Stimulated activated CD4-positive, alpha-beta T cell treated with anti-CD3 and anti-CD28 coated beads, TNF-alpha, amount 100 ng/mL, for 24 hours (primary cell): ENCODE data around the gene COMMD1.
A peak's percentile ranks its signal among the peaks of the same experiment; 100 is the strongest.
"Not testable (repeated sequence)": the region's sequence is repeated elsewhere in the genome, so short reads cannot be mapped to it uniquely, and the experiment has no call there.

Source experiments
- DNase-seq, 3 experiments: peaks; one replicate each; pipeline ENCODE4 v3.0.0-alpha.2; 2020; ENCODE audit warnings: low read depth in 3 of 3

Gene COMMD1

DNA sequence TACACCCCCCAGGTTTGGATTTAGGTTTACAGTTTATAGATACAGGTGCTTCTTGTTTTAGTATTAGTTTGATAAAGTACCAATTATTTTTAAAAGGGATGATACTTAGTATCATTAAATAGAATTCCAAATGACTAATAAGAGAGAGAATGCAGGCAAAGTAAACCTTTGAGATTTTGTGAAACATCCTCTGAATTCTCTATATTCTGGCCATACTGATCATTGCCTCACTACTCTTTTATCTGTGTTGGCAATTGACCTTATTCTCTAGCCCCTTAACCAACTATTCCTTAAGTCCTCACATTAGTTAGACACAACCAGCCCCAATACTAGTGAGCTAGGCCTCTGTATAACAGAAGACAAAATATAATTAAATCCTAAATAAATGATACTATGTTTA, 125.4 kb downstream of the COMMD1 start:
- no peak for DNase-seq

DNA sequence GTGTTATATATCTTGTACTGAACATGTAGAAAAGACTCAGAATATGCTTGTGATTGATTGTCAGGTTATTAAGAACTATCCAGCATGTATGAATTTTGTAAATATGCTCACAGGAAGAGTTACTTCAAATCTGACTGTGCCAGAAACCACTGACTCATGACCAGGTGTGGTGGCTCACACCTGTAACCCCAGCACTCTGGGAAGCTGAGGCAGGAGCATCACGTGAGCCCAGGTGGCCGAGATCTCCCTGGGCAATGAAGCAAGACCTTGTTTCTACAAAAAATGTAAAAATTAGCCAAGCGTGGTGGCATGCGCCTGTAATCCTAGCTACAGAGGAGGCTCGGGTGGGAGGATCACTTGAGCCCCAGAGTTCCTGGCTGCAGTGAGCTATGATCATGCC, 126.6 kb downstream of the COMMD1 start:
- no peak for DNase-seq

DNA sequence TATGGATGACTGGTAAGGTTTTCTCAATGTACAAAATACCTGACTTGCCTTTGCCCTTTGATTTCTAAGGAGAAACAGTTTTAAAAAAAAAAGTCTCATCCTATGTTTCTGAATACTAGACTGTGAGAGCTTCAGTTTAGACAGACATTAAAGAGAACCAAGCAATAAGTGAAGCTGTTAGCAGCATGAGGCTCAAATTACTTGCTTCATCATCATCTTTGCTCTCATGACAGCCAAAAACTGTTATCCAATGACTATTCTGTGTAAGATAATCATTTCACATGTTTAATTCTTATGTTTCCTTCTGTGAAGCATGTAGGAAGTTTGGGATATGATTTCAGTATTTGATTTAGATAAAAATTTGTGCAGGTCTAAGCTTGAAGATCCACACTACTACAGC, 129.2 kb downstream of the COMMD1 start:
- DNase-seq, result no peak

DNA sequence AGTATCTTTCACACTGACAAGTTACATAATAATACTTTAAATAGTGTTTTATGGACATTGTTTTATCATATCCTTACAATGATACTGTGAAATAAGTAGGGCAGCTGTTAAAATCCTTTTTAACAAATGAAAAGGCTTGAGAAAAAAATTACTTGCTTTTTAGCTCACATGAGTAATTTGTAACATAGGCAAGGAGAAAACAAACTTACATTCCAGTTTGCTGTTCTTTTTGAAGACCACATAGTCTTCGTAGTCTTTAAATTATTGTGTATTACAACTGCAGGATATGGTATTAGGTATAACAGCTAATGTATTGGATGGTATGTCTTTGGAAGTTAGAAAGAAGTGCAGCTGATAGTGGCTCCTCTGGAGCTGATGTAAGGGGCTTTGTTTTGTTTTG, 130.8 kb downstream of the COMMD1 start:
- no peak for DNase-seq

DNA sequence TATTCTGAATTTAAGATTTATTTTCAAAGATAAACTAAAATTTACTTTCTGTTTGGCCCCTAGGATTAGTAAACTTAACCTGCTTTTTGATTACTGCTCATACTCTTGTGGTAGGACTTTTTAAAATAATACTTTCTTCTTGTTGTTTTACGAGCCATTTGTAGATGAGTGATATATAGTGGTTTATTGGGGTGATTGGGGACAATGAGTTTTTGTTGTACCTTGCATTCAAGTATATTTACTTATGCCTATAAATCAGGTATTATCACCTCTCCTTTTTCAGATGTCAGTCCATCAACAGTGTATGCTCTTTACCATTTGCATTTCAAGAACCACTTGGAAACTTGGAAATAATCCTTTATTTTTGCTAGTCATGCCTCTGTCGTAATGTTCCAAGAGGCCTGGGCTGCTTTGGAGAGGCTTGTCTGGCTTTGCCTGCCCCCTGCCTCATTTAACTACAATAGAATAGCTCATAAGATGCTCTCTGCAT, 131.3 kb downstream of the COMMD1 start:
- DNase-seq, result no peak

DNA sequence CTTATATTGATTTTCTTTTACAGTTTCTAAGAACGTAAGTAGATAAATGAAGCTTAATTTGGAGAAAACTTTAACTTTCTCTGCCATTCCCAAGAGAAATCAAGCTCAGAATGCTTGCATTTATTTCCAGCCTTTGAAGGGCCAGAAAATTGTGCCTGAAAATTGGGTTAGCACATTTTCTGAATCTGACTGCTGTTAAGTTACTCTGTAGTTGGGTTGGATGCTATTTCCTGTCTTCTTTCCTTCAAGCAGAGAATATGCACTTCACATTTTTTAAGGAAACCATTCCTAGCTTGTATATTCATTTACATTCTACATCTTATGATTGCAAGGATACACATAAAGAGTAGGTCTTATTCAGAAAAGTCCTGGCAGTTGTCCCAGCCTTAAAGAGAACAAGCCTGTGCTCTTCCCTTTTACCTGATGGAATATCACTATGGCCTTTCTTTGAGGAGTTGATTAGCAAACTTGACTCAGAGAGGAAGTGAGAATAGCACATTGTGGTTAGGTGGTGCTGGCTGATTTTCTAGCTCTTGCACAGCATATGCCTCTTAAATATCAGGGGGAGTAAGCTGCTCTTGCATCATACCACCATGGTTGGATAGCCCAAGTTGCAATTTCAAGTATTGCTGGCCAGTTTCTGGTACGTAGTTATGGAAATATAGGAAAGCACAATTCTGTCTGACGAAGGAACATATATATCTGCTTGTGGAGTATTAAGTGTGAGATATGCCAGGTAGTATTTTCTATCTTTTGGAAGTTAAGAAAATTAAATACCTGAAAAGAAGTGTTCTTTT, 133.7 kb downstream of the COMMD1 start:
- peak in 1 of 3 experiments; percentile 11 for DNase-seq

DNA sequence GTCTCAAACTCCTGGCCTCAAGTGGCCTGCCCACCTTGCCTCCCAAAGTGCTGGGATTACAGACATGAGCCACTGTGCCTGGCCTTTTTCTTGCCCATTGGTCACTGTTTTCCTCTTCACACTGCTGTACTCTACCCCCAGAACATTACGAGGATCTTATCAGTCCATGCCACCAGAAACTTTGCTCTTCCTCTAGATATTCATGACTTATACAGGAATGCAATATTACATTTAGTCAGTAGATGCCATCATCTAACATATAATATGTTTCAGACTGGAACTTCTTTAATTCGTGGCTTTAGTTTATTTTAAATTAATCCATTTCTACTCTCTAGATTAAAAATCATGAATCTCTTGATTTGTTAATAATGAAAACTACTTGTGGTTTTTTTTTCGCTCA, 135.5 kb downstream of the COMMD1 start:
- DNase-seq, result no peak

DNA sequence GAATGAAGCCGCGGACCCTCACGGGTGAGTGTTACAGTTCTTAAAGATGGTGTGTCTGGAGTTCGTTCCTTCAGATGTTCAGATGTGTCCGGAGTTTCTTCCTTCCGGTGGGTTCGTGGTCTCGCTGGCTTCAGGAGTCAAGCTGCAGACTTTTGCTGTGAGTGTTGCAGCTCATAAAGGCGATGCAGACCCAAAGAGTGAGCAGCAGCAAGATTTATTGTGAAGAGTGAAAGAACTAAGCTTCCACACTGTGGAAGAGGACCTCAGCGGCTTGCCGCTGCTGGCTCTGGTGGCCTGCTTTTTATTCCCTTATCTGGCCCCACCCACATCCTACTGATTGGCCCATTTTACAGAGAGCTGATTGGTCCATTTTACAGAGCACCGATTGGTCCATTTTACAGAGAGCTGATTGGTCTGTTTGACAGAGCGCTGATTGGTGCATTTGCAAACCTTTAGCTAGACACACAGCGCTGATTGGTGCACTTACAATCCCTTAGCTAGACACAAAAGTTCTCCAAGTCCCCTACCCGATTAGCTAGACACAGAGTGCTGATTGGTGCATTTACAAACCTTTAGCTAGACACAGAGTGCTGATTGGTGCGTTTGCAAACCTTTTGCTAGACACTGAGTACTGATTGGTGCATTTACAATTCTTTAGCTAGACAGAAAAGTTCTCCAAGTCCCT, 136.4 kb downstream of the COMMD1 start:
- DNase-seq, result not testable (repeated sequence)

DNA sequence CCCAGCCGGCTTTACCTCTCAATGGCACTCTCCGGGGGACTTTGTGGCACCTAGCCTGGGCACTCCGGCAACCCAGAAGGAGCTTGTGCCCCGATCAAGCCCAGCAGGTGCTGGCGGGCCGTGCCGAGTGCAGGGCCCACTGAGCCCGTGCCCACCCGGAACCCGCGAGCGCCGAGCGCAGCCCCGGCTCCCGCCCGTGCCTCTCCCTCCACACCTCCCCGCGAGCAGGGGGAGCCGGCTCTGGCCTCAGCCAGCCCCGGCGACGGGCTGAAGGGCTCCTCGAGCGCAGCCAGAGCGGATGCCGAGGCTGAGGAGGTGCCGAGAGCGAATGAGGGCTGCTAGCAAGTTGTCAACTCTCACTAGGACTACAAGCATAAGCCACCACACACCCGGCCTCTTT, 136.9 kb downstream of the COMMD1 start:
- no peak for DNase-seq

DNA sequence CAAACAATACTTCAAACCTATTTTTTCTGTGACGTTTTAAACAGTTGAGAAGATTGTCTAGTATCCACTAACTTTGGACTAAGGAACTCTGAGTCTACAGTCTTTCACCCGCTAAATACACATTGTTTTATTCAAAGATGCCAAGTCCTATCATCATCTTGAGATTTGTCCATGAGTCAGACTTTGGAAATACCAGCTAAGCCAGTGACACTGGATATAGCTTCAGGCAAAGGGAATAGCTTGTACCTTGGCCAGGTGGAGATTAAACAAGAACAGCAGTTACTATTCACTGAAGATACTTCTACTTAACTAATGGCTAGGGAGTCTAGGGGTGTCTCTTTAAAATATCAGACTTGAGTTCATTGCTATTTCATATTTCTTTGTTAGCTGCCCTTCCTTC, 137.5 kb downstream of the COMMD1 start:
- DNase-seq, result no peak

DNA sequence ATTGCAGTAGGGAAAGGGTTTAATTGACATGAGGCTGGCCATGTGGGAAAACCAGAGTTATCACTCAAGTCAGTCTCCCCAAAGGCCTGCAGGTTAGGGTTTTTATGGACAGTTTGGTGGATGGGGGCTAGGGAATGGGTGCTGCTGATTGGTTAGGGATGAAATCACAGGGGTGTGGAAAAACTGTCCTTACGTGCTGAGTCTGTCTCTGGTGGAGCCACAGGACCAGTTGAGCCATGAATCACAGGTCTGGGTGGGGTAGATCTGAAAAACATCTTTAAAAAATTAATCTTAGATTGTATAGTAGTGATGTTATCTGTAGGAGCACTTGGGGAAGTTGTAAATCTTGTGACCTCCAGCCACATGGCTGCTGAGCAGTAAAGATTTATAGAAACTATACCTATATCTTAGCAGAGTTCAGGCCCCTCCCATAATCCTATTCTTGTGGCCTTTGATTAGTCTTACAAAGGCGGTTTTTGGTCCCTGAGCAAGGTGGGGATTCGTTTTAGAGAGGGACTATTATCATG, 139.6 kb downstream of the COMMD1 start:
- DNase-seq, result no peak

DNA sequence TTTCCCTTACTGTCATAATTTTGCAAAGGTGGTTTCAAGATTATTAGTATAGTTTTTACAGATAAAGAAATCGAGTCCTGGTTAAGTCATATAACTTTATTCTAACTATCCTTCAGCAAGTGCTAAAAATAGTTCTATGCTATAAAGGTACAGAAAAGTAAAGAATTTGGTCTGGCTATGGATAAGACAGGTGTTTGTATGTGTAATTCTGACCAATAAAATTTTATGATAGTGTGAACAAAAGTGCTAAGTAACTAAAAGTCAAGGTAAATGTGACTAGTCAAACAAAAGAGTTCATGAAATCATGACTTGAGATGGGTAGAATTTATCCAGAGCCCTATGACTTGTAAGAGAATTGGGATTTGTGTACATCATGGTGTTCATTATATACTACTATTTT, 140.7 kb downstream of the COMMD1 start:
- DNase-seq, result no peak

DNA sequence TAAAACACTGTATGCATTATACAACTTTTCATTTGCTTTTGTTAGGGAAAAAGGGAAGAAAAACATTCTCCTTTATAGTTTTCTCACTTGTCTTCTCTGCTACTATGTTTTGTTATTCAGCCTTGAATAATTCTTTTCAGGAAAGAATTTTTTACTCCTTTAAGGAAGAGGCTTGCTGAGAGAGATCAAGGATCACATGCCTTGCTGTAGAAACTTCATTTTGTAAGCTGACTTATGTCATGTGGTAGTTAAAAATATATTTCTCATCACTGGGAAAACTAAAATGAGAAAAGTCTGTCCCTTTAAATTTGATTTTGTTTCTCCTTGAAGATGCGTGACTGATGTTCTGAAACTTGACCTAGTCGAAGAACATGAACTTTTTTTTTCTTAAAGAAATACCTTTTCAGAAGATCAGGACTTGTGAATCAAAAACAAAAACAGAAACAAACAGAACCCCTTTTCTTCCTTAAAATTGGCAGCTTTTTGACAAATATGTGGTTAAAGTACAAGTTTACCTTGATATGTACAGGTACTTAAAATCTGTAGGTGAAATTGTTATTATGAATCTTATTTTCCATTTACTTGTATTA, 145.1 kb downstream of the COMMD1 start:
- DNase-seq, result no peak

DNA sequence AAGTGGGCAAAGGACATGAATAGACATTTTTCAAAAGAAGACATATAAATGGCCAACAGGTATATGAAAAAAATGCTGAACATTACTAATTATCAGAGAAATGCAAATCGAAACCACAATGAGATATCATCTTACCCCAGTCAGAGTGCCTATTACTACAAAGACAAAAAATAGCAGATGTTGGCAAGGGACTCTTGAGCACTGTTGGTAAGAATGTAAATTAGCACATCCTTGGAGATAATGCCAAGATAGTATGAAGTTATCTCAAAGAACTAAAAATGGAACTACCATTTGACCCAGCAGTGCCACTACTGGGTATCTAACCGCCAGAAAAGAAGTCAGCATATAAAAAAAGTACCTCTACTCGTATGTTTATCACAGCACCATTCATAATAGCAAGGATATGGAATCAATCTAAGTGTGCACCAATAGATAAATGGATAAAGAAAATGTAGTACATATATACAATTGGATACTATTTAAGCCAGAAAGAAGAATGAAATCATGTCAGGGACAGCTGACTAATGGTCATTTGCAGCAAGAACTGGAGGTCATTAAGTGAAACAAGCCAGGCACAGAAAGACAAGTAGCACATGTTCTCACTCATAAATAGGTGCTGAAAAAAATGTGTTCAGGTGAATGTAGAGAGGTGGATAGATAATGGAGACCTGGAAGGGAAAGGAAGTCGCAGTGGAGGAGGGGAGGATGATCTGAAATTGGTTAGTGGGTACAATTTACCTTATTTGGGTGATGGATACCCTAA, 148.7 kb downstream of the COMMD1 start:
- DNase-seq, result no peak

DNA sequence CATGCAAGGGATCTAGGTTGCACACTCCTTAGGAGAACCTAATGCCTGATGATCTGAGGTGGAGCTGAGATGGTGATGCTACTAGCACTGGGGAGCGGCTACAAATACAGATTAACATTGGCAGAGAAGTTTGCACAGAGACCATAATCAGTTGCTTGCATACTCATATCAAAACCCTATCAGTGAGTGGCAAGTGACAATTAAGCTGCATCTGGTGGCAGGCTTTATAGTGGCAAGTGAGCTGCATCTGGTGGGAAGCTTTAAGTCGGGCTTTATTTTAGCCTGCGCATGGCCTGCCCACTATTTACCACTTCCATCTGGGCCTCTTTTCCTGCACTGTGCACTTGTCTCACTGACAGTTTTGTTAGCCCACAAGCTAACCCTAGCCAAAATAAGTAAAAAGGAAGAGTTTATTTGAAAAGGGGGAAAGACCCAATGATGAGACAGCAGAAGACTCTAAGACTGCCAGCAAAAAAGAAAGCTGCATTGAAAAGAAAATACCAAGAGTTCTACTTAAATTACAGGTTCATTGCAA, 149.5 kb downstream of the COMMD1 start:
- DNase-seq, result no peak

DNA sequence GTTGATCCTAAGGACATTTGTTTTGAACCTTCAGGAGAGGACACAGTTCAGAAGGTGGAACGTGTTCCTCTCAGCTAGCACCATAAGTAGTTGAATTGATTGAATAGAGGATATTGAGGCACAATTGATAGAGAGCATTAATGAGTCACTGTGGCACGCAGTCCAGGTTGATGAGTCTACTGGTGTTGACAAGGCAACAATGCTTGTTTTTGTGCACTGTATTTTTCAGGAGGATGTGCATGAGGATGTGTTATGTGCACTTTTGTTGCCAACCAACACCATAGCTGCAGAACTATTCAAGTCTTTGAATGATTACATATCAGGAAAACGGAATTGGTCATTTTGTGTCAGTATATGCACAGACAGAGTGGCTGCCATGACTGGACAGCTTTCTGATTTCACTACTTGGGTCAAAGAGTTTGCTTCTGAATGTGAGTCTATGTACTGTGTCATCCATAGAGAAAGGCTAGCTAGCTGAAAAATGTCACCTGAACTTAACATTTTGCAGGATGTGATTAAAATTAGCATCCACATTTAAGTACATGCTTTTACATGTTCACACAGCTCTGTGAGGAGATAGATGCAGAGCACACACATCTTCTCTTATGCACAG, 150.4 kb downstream of the COMMD1 start:
- no peak for DNase-seq

DNA sequence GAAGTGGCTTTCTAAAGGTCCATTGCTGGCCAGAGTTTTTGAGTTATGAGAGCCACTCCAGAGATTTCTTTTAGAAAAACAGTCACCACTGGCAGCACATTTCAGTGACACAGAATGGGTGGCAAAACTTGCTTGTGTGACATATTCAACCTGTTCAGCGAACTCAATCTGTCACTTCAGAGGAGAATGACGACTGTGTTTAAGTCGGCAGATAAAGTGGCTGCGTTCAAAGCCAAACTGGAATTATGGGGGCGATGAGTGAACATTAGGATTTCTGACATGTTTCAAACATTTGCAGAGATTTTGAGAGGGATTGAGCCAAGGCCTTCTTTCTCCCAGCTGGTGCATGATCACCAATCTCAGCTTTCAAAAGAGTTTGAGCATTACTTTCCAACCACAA, 150.9 kb downstream of the COMMD1 start:
- DNase-seq, result no peak

DNA sequence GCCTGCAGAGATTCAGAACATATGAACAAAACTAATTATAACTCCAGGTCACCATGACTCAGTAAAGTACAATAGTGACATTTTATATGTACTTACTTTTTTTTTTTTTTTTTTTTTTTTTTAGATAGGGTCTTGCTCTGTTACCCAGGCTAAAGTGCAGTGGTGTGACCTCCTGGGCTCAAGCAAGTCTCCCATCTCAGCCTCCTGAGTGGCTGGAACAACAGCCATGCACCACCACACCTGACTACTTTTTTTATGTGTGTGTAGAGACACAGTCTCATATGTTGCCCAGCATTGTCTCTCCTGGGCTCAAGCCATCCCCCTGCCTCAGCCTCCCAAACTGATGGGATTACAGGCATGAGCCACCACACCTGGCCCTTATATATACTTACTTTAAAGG, 159.8 kb downstream of the COMMD1 start:
- no peak for DNase-seq

DNA sequence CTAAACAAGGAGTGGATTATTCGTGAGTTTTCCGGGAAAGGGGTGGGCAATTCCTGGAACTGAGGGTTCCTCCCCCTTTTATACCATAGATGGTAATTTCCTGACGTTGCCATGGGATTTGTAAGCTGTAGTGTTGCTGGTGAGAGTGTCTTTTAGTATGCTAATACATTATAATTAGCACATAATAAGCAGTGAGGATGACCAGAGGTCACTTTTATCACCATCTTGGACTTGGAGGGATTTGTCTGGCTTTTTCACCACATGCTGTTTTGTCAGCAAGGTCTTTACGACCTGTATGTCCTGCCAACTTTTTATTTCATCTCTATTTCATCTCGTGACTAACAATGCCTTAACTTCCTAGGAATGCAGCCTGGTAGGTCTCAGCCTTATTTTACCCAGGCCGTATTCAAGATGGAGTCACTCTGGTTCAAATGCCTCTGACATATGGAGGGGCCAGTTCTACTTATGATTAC, 165.7 kb downstream of the COMMD1 start:
- no peak for DNase-seq

DNA sequence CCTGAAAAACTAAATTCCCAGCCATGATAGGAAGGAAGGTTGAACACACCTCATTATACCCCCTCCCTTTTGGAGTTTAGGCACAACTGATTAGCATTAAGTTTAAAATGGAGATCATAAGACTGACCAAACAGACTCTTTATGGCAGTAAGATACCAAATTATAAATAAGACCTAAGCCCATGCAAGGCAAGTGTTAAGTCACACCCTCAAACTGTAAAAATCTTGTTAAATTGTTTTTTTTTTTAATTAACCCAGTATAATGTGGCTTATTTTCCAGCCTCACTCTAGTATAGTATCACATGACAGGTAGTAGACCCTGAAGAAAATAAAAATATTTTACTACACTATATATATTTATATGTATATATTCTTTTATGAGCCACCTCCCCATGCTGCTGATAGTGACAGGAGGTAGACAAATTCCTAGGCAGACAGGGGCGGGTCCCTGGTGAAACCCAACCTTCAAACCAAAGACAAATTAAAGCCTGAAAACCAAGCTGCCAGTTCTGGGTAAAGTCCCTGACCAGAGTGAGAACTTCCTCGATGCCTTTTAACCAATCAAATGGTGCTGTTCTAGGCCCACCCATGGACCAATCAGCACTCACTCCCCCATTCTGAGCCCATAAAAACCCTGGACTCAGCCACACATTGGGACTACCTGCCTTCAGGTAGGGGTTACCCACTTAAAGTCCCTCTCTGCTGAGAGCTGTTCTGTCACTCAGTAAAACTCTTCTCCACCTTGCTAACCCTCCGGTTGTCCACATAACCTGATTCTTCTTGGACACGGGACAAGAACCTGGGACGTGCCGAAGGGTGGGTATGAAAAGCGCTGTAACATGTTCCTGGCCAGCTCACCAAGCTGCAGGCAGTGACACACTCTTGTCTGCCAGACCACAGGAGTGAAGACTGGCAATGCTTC, 166.5 kb downstream of the COMMD1 start:
- DNase-seq, result no peak
